GM23338 (cell line): Measurements from ENCODE around the gene NFATC3. TPM values are rescaled to one million over a fixed set of nuclear protein-coding genes. Genes with fewer than 3 reads are reported as not detected.

Experiments
- ATAC-seq: fragments of 200-7000 bp; cut with Tn5 transposase; 3 replicates; pipeline ENCODE4 v1.9.1; 2020
- DNase-seq: peaks from one replicate; pipeline ENCODE4 v3.0.0-alpha.2; 2015; ENCODE audit warnings: low spot score
- H2AFZ ChIP-seq: fragments of 200-600 bp; sonication (generic); 2 replicates; pipeline ENCODE4 v1.8.0; 2016; ENCODE audit warnings: antibody characterized with exemption, mild to moderate bottlenecking, moderate library complexity
- H3F3A ChIP-seq: fragments of 200-600 bp; sonication (generic); replicated peaks from 2 replicates; pipeline ENCODE4 v1.8.0; 2017; ENCODE audit warnings: antibody characterized with exemption, mixed run types, low read depth
- H3K27ac ChIP-seq: fragments of 200-600 bp; sonication (generic); 2 replicates; pipeline ENCODE4 v1.6.1; 2016; ENCODE audit warnings: low read depth
- H3K27me3 ChIP-seq: fragments of 200-600 bp; sonication (generic); 2 replicates; pipeline ENCODE4 v1.8.0; 2016; ENCODE audit warnings: mild to moderate bottlenecking, mixed run types, moderate library complexity; ENCODE audit not compliant: insufficient read depth
- H3K36me3 ChIP-seq: fragments of 200-600 bp; sonication (generic); 2 replicates; pipeline ENCODE4 v1.8.0; 2016; ENCODE audit warnings: mild to moderate bottlenecking; ENCODE audit not compliant: insufficient read depth
- H3K4me1 ChIP-seq: fragments of 200-600 bp; sonication (generic); 2 replicates; pipeline ENCODE4 v1.8.0; 2016; ENCODE audit warnings: mild to moderate bottlenecking, moderate library complexity; ENCODE audit not compliant: insufficient read depth
- H3K4me2 ChIP-seq: fragments of 200-600 bp; sonication (generic); 2 replicates; pipeline ENCODE4 v1.7.1; 2017; ENCODE audit warnings: mixed run types
- H3K4me3 ChIP-seq: fragments of 200-600 bp; sonication (generic); 2 replicates; pipeline ENCODE4 v1.6.1; 2016; ENCODE audit warnings: mixed run types
- H3K79me2 ChIP-seq: fragments of 200-600 bp; sonication (generic); replicated peaks from 2 replicates; pipeline ENCODE4 v1.8.0; 2017; ENCODE audit warnings: mild to moderate bottlenecking; ENCODE audit not compliant: insufficient read depth
- H3K9me2 ChIP-seq: fragments of 200-600 bp; sonication (generic); 2 replicates; pipeline ENCODE4 v1.8.0; 2017; ENCODE audit not compliant: insufficient read depth
- H4K20me1 ChIP-seq: fragments of 200-600 bp; sonication (generic); replicated peaks from 2 replicates; pipeline ENCODE4 v1.8.0; 2017; ENCODE audit warnings: mild to moderate bottlenecking; ENCODE audit not compliant: insufficient read depth
- H3K27ac Mint-ChIP-seq: 2 replicates; pipeline ENCODE4 v1.8.0; 2020; ENCODE audit warnings: inconsistent platforms, mild to moderate bottlenecking, moderate library complexity, mixed read lengths
- H3K27me3 Mint-ChIP-seq: 3 replicates; pipeline ENCODE4 v1.8.0; 2022; ENCODE audit warnings: low read depth, mild to moderate bottlenecking, moderate library complexity, mixed read lengths, inconsistent platforms; ENCODE audit not compliant: insufficient read depth, poor library complexity
- H3K36me3 Mint-ChIP-seq: 3 replicates; pipeline ENCODE4 v1.8.0; 2021; ENCODE audit warnings: low read depth, mild to moderate bottlenecking, inconsistent platforms, moderate library complexity, mixed read lengths
- H3K4me1 Mint-ChIP-seq: 3 replicates; pipeline ENCODE4 v1.8.0; 2020; ENCODE audit warnings: mild to moderate bottlenecking, inconsistent platforms, mixed read lengths
- H3K4me3 Mint-ChIP-seq: 3 replicates; pipeline ENCODE4 v1.8.0; 2021; ENCODE audit warnings: moderate library complexity, mild to moderate bottlenecking, inconsistent platforms, mixed read lengths
- H3K9me3 Mint-ChIP-seq: 3 replicates; pipeline ENCODE4 v1.8.0; 2020; ENCODE audit warnings: moderate library complexity, mild to moderate bottlenecking, inconsistent platforms, mixed read lengths
- CREB1 ChIP-seq: fragments of 250-450 bp; sonication (Bioruptor Pico); IDR thresholded peaks from 2 replicates; pipeline ENCODE4 v1.5.0; 2020; ENCODE audit warnings: low read depth, mild to moderate bottlenecking, moderate library complexity
- EZH2phosphoT487 ChIP-seq: fragments of 200-600 bp; sonication (generic); IDR thresholded peaks from one replicate; pipeline ENCODE4 v1.8.1; 2018; ENCODE audit warnings: antibody characterized with exemption; ENCODE audit not compliant: unreplicated experiment
- JUNB ChIP-seq: IDR thresholded peaks from one replicate; pipeline ENCODE4 v1.6.1; 2016; ENCODE audit warnings: antibody characterized with exemption; ENCODE audit not compliant: unreplicated experiment
- NANOG ChIP-seq: IDR thresholded peaks from 2 replicates; pipeline ENCODE4 v1.6.1; 2016; ENCODE audit warnings: antibody characterized with exemption, borderline replicate concordance
- POLR2AphosphoS5 ChIP-seq: IDR thresholded peaks from 2 replicates; pipeline ENCODE4 v1.6.1; 2016; ENCODE audit warnings: antibody characterized with exemption, low read depth
- STAT1 ChIP-seq: IDR thresholded peaks from one replicate; pipeline ENCODE4 v1.6.1; 2016; ENCODE audit warnings: antibody characterized with exemption; ENCODE audit not compliant: unreplicated experiment
- ZNF114 ChIP-seq: fragments of 250-450 bp; sonication (Bioruptor Pico); IDR thresholded peaks from 2 replicates; pipeline ENCODE4 v1.5.0; 2020; ENCODE audit warnings: mild to moderate bottlenecking, moderate library complexity
- polyA plus RNA-seq: library from polyadenylated mRNA; unstranded; fragments of >200 nt; fragmentation: Nextera tagmentation; extraction: Ambion mirVana; gene quantifications from 2 replicates; pipeline ENCODE4 v1.2.1, GENCODE V29; 2016
- total RNA-seq: library from RNA; depleted of rRNA; stranded (reverse); fragments of >200 nt; shearing (Covaris generic); gene quantifications from 2 replicates; pipeline ENCODE4 v1.2.3, GENCODE V29; 2014
- TF ChIP-seq, protein P1 (sequence below): fragments of 250-450 bp; sonication (Bioruptor Pico); IDR thresholded peaks from 2 replicates; pipeline ENCODE4 v1.5.0; 2020; ENCODE audit warnings: mild to moderate bottlenecking, moderate library complexity

The NFATC3 gene
- total and polyA plus RNA-seq, 2 experiments from 2014 or later: 9.2 to 40.9 TPM

DNA sequence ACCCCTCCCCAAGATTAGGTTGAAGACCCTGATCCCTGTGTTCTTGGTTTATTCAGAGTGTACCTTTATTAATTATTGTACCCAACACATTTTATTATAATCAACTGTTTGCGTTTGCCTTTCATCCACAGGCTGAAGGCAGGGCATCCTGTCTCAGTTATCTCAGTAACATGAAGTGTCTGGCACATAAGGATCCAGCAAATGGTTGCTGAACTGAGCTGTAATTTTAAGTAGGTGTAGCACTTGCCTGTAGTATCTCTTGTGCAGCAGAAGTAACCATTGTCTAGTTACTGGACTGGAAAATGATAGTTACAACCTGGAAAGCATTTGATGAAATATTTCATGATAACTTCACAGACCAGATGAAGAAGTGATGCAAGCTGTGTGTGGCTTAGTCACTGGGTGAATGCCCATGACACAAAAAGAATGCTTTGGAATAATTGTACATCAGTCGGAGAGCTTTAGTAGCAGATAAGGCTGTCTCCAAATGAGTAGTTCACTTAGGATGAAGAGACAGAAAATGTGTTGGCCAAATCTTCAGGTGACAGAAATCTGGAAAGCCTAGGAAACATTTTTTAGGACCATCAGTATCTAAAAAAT, 94.1 kb downstream of the NFATC3 start:
- no peak overlapping the region for H3K27ac Mint-ChIP-seq
- DNase-seq (no peak), ATAC-seq (no peak)
- no peak for TF ChIP-seq JUNB
- Histone ChIP-seq H3K27me3 (no peaks in the 10 kb centered on the region), H3K27ac (no peak overlapping the region), H2AFZ (no peak overlapping the region), H3K4me3 (no peak overlapping the region), H3K4me1 (no peaks in the 10 kb centered on the region), H3K79me2 (no peaks in the 10 kb centered on the region), H3K36me3 (peaks cover 3% of the 10 kb centered on the region; the same call in 1 of the 2 replicates), H4K20me1 (no peaks in the 10 kb centered on the region), H3K4me2 (no peak overlapping the region), H3K9me2 (no peaks in the 10 kb centered on the region), H3F3A (no peaks in the 10 kb centered on the region)
- H3K9me3 Mint-ChIP-seq: no peaks in the 10 kb centered on the region
- peaks cover 28% of the 10 kb centered on the region for H3K36me3 Mint-ChIP-seq
- no peaks in the 10 kb centered on the region for H3K4me1 Mint-ChIP-seq
- peaks cover 1% of the 10 kb centered on the region for H3K27me3 Mint-ChIP-seq
- H3K4me3 Mint-ChIP-seq: no peak overlapping the region

DNA sequence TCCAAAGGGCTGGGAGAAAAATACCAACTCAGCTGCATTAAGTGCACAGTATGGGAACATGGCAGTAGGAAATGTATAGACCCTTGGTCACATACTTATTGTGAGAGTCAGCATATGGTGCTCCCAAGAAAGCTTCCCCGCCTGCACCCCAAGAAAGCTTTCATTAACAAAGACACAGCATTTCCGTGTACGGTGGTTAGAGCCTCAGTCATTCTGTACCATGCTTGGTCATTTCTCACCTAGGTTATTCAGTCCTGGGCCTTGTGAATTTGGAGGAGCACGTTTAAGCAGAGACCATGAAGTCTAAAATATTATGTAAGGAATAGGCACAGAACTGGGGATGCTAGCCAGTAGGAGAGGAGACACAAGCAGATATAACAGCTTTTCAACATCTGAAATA, 94.7 kb downstream of the NFATC3 start:
- Histone ChIP-seq H2AFZ (no peak overlapping the region), H3K4me3 (no peak overlapping the region), H3K4me2 (no peak overlapping the region), H3K27ac (no peak overlapping the region), H3F3A (no peaks in the 10 kb centered on the region), H4K20me1 (no peaks in the 10 kb centered on the region), H3K36me3 (peaks cover 3% of the 10 kb centered on the region; the same call in 1 of the 2 replicates), H3K4me1 (no peaks in the 10 kb centered on the region), H3K27me3 (no peaks in the 10 kb centered on the region), H3K9me2 (no peaks in the 10 kb centered on the region), H3K79me2 (no peaks in the 10 kb centered on the region)
- Mint-ChIP-seq H3K4me1 (no peaks in the 10 kb centered on the region), H3K4me3 (no peak overlapping the region), H3K27me3 (peaks cover 1% of the 10 kb centered on the region), H3K36me3 (peaks cover 28% of the 10 kb centered on the region), H3K27ac (no peak overlapping the region), H3K9me3 (no peaks in the 10 kb centered on the region)
- TF ChIP-seq POLR2AphosphoS5: no peak
- no peak for TF ChIP-seq NANOG
- TF ChIP-seq CREB1 (CRISPR knock-in tag): no peak
- no peak for TF ChIP-seq JUNB
- TF ChIP-seq, protein P1, sequence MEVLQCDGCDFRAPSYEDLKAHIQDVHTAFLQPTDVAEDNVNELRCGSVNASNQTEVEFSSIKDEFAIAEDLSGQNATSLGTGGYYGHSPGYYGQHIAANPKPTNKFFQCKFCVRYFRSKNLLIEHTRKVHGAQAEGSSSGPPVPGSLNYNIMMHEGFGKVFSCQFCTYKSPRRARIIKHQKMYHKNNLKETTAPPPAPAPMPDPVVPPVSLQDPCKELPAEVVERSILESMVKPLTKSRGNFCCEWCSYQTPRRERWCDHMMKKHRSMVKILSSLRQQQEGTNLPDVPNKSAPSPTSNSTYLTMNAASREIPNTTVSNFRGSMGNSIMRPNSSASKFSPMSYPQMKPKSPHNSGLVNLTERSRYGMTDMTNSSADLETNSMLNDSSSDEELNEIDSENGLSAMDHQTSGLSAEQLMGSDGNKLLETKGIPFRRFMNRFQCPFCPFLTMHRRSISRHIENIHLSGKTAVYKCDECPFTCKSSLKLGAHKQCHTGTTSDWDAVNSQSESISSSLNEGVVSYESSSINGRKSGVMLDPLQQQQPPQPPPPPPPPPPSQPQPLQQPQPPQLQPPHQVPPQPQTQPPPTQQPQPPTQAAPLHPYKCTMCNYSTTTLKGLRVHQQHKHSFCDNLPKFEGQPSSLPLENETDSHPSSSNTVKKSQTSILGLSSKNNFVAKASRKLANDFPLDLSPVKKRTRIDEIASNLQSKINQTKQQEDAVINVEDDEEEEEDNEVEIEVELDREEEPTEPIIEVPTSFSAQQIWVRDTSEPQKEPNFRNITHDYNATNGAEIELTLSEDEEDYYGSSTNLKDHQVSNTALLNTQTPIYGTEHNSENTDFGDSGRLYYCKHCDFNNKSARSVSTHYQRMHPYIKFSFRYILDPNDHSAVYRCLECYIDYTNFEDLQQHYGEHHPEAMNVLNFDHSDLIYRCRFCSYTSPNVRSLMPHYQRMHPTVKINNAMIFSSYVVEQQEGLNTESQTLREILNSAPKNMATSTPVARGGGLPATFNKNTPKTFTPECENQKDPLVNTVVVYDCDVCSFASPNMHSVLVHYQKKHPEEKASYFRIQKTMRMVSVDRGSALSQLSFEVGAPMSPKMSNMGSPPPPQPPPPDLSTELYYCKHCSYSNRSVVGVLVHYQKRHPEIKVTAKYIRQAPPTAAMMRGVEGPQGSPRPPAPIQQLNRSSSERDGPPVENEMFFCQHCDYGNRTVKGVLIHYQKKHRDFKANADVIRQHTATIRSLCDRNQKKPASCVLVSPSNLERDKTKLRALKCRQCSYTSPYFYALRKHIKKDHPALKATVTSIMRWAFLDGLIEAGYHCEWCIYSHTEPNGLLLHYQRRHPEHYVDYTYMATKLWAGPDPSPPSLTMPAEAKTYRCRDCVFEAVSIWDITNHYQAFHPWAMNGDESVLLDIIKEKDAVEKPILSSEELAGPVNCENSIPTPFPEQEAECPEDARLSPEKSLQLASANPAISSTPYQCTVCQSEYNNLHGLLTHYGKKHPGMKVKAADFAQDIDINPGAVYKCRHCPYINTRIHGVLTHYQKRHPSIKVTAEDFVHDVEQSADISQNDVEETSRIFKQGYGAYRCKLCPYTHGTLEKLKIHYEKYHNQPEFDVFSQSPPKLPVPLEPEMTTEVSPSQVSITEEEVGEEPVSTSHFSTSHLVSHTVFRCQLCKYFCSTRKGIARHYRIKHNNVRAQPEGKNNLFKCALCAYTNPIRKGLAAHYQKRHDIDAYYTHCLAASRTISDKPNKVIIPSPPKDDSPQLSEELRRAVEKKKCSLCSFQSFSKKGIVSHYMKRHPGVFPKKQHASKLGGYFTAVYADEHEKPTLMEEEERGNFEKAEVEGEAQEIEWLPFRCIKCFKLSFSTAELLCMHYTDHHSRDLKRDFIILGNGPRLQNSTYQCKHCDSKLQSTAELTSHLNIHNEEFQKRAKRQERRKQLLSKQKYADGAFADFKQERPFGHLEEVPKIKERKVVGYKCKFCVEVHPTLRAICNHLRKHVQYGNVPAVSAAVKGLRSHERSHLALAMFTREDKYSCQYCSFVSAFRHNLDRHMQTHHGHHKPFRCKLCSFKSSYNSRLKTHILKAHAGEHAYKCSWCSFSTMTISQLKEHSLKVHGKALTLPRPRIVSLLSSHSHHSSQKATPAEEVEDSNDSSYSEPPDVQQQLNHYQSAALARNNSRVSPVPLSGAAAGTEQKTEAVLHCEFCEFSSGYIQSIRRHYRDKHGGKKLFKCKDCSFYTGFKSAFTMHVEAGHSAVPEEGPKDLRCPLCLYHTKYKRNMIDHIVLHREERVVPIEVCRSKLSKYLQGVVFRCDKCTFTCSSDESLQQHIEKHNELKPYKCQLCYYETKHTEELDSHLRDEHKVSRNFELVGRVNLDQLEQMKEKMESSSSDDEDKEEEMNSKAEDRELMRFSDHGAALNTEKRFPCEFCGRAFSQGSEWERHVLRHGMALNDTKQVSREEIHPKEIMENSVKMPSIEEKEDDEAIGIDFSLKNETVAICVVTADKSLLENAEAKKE (CRISPR knock-in tag): no peak
- TF ChIP-seq STAT1: no peak
- TF ChIP-seq EZH2phosphoT487: no peak
- TF ChIP-seq ZNF114 (CRISPR knock-in tag): no peak
- ATAC-seq (no peak), DNase-seq (no peak)
